HepG2 (cell line): ENCODE results near the gene TCF19. TPM values are rescaled to one million over a fixed set of nuclear protein-coding genes. Genes with fewer than 3 reads are reported as not detected.

Experiments used
- ATAC-seq: fragments of 200-7000 bp; cut with Tn5 transposase; 3 replicates; pipeline ENCODE4 v1.9.1; 2020; ENCODE audit warnings: mild to moderate bottlenecking, moderate library complexity
- BruUV-seq: library from RNA; stranded (reverse); fragments of 400-500 nt; replicated peaks from 2 replicates; lab custom pipeline; 2021; lab: Mats Ljungman, UMichigan
- CTCF ChIA-PET: fragments of 300-600 bp; formaldehyde crosslinking; extraction: SDS; loops from one replicate; lab custom pipeline; 2021; ENCODE audit warnings: low total read pairs, inconsistent platforms, low intra/inter-chr PET ratio; lab: Yijun Ruan, JAX
- POLR2A ChIA-PET: fragments of 350-600 bp; sonication (Branson Sonifier 250); formaldehyde crosslinking; loops from one replicate; lab custom pipeline; 2020; ENCODE audit warnings: antibody characterized with exemption, inconsistent platforms; lab: Yijun Ruan, JAX
- DNase-seq: peaks from one replicate; pipeline ENCODE4 v3.0.0-alpha.2; 2015; ENCODE audit warnings: low spot score
- FAIRE-seq: peaks from 3 replicates; lab custom pipeline; 2011; peaks lifted over from hg19 to GRCh38; lab: Jason Lieb, UNC
- H2AFZ ChIP-seq: one replicate; pipeline ENCODE4 v1.6.1; 2011; ENCODE audit warnings: low read length, inconsistent platforms
- H3K27ac ChIP-seq: fragments of 300-600 bp; 3 replicates; pipeline ENCODE4 v1.8.0; 2011; ENCODE audit warnings: mixed run types, mild to moderate bottlenecking, mixed read lengths, low read length, inconsistent platforms; ENCODE audit not compliant: insufficient read depth; ENCODE audit errors: extremely low read length
- H3K27me3 ChIP-seq, 2 experiments: fragments of 200-600 bp in 1 of 2; 2 replicates in 1 of 2; 3 replicates in 1 of 2; pipeline versions ENCODE4 v1.6.0 to v1.8.0; 2011; ENCODE audit warnings: low read length in 2 of 2, mild to moderate bottlenecking in 2 of 2, moderate library complexity in 2 of 2, inconsistent platforms in 1 of 2; ENCODE audit not compliant: insufficient read depth in 2 of 2, control insufficient read depth in 1 of 2
- H3K36me3 ChIP-seq, 2 experiments: fragments of 200-600 bp in 1 of 2; replicated peaks in 1 of 2; 2 replicates in 1 of 2; 3 replicates in 1 of 2; pipeline versions ENCODE4 v1.5.1 to v1.8.0; 2011; ENCODE audit warnings: low read length in 2 of 2, inconsistent platforms in 1 of 2; ENCODE audit not compliant: insufficient read depth in 2 of 2, control insufficient read depth in 1 of 2
- H3K4me1 ChIP-seq: 2 replicates; pipeline ENCODE4 v1.5.1; 2012; ENCODE audit warnings: low read length, inconsistent platforms; ENCODE audit not compliant: insufficient read depth
- H3K4me2 ChIP-seq: 2 replicates; pipeline ENCODE4 v1.6.0; 2011; ENCODE audit warnings: low read depth, low read length, inconsistent platforms
- H3K4me3 ChIP-seq, 3 experiments: fragments of 200-600 bp in 1 of 3; sonication (generic), shearing (Covaris generic) in 1 of 3; replicated peaks in 1 of 3; 2 replicates each; pipeline ENCODE4 v1.5.1; 2011 to 2016; ENCODE audit warnings: low read length in 3 of 3, inconsistent platforms in 2 of 3, low read depth in 2 of 3, mild to moderate bottlenecking in 2 of 3, control low read depth in 1 of 3, mixed read lengths in 1 of 3; ENCODE audit not compliant: insufficient read depth in 1 of 3
- H3K79me2 ChIP-seq: one replicate; pipeline ENCODE4 v1.6.1; 2011; ENCODE audit warnings: low read length, inconsistent platforms; ENCODE audit not compliant: insufficient read depth
- H3K9ac ChIP-seq: 2 replicates; pipeline ENCODE4 v1.6.0; 2011; ENCODE audit warnings: mild to moderate bottlenecking, low read depth, low read length, inconsistent platforms; ENCODE audit not compliant: insufficient read depth
- H3K9me3 ChIP-seq: 2 replicates; pipeline ENCODE4 v1.5.1; 2012; ENCODE audit warnings: mild to moderate bottlenecking, low read length
- H4K20me1 ChIP-seq: 2 replicates; pipeline ENCODE4 v1.6.0; 2011; ENCODE audit warnings: inconsistent platforms, mild to moderate bottlenecking, low read length, moderate library complexity; ENCODE audit not compliant: insufficient read depth
- AGO1 ChIP-seq: fragments of 200-400 bp; formaldehyde crosslinking; IDR thresholded peaks from 2 replicates; pipeline ENCODE4 v1.6.1; 2017; ENCODE audit warnings: mild to moderate bottlenecking, low read depth, low read length, moderate library complexity; ENCODE audit not compliant: poor library complexity, severe bottlenecking
- FLYWCH1 ChIP-seq: sonication (generic); formaldehyde crosslinking; IDR thresholded peaks from 2 replicates; pipeline ENCODE4 v1.8.1; 2023; ENCODE audit warnings: mild to moderate bottlenecking, missing genetic modification reagents
- IRF1 ChIP-seq: sonication (generic); formaldehyde crosslinking; IDR thresholded peaks from 2 replicates; pipeline ENCODE4 v1.4.0; 2020; ENCODE audit warnings: low read depth, mild to moderate bottlenecking, missing genetic modification reagents
- IRX3 ChIP-seq: sonication (generic); formaldehyde crosslinking; IDR thresholded peaks from 2 replicates; pipeline ENCODE4 v1.8.1; 2023; ENCODE audit warnings: mild to moderate bottlenecking, low read depth, missing genetic modification reagents, borderline replicate concordance
- MYPOP ChIP-seq: sonication (generic); formaldehyde crosslinking; IDR thresholded peaks from 2 replicates; pipeline ENCODE4 v1.8.1; 2023; ENCODE audit warnings: mild to moderate bottlenecking, moderate library complexity, missing genetic modification reagents
- SAFB2 ChIP-seq: sonication (generic); formaldehyde crosslinking; IDR thresholded peaks from 2 replicates; pipeline ENCODE4 v1.5.1; 2020; ENCODE audit warnings: missing genetic modification reagents, low read depth, mild to moderate bottlenecking, borderline replicate concordance
- SALL2 ChIP-seq: sonication (generic); formaldehyde crosslinking; IDR thresholded peaks from 2 replicates; pipeline ENCODE4 v1.8.1; 2023; ENCODE audit warnings: mild to moderate bottlenecking, missing genetic modification reagents, inconsistent platforms
- SUZ12 ChIP-seq: fragments of 150-350 bp; IDR thresholded peaks from 2 replicates; pipeline ENCODE4 v1.6.1; 2014; ENCODE audit warnings: low read depth, low read length
- XBP1 ChIP-seq: sonication (generic); formaldehyde crosslinking; IDR thresholded peaks from 2 replicates; pipeline ENCODE4 v1.5.0; 2020; ENCODE audit warnings: missing genetic modification reagents
- ZFX ChIP-seq: sonication (generic); formaldehyde crosslinking; IDR thresholded peaks from 2 replicates; pipeline ENCODE4 v1.4.0; 2020; ENCODE audit warnings: mild to moderate bottlenecking, low read depth, missing genetic modification reagents, moderate library complexity
- ZNF484 ChIP-seq: sonication (generic); formaldehyde crosslinking; IDR thresholded peaks from 2 replicates; pipeline ENCODE4 v1.5.1; 2020; ENCODE audit warnings: mild to moderate bottlenecking, low read depth, missing genetic modification reagents, borderline replicate concordance
- ZNF549 ChIP-seq: sonication (generic); formaldehyde crosslinking; IDR thresholded peaks from 2 replicates; pipeline ENCODE4 v1.5.0; 2020; ENCODE audit warnings: missing genetic modification reagents
- ZNF569 ChIP-seq: sonication (generic); formaldehyde crosslinking; IDR thresholded peaks from 2 replicates; pipeline ENCODE4 v1.5.0; 2020; ENCODE audit warnings: mild to moderate bottlenecking, missing genetic modification reagents, moderate library complexity, borderline replicate concordance
- ZSCAN20 ChIP-seq: sonication (generic); formaldehyde crosslinking; IDR thresholded peaks from 2 replicates; pipeline ENCODE4 v1.4.0; 2020; ENCODE audit warnings: missing genetic modification reagents, mild to moderate bottlenecking, borderline replicate concordance
- WGBS: methylation state at CpG from one replicate; pipeline ENCODE4 v1.1.6; 2017; ENCODE audit warnings: low lambda C conversion rate; 5-methylcytosine and 5-hydroxymethylcytosine counted together
- in situ Hi-C: cut with HindIII; loops from 2 replicates; pipeline ENCODE4 v1.10.0; 2017; ENCODE audit warnings: low pct_unique_long_range_greater_than_20kb; ENCODE audit not compliant: extremely low pct_ligation_motif_present
- intact Hi-C: fragments of 100-400 bp; cut with micrococcal nuclease; formaldehyde crosslinking; loops from one replicate; pipeline ENCODE4 v1.10.0; 2022; ENCODE audit not compliant: unreplicated experiment
- polyA plus RNA-seq, 8 experiments: library from polyadenylated mRNA; depleted of rRNA in 3 of 8; stranded (reverse) in 7 of 8; unstranded in 1 of 8; fragments of >200 nt; fragmentation: Illumina TruSeq in 4 of 8; extraction: Trizol in 4 of 8; gene quantifications; 2 replicates each; pipeline versions ENCODE4 v1.2.1 to v1.2.3, GENCODE V29; 2011 to 2016; ENCODE audit warnings: low read depth in 4 of 8, missing spikeins in 1 of 8, mixed read lengths in 1 of 8; ENCODE audit not compliant: insufficient read depth in 1 of 8
- total RNA-seq, 5 experiments: library from RNA; depleted of rRNA; stranded (reverse); fragments of >200 nt; fragmentation: Illumina TruSeq; extraction: Trizol; gene quantifications; 2 replicates each; pipeline ENCODE4 v1.2.3, GENCODE V29; 2016; ENCODE audit warnings: low read depth in 1 of 5
- TF ChIP-seq, protein P1 (sequence below): sonication (generic); formaldehyde crosslinking; IDR thresholded peaks from 2 replicates; pipeline ENCODE4 v1.5.0; 2020; ENCODE audit warnings: missing genetic modification reagents
- TF ChIP-seq, protein P2 (sequence below): IDR thresholded peaks from 2 replicates; pipeline ENCODE4 v1.6.1; 2018; ENCODE audit warnings: missing genetic modification reagents, mild to moderate bottlenecking, missing compliant biosample characterization
- TF ChIP-seq, protein P3 (sequence below): sonication (generic); formaldehyde crosslinking; IDR thresholded peaks from 2 replicates; pipeline ENCODE4 v1.5.0; 2020; ENCODE audit warnings: missing genetic modification reagents, mild to moderate bottlenecking, borderline replicate concordance

TCF19 gene
- total and polyA plus RNA-seq, 2 of the 13 experiments (the other 11 are each of a cell fraction or from before 2014, with no cell fraction given), result 4.9 to 22.2 TPM

- DNase-seq, result peak; percentile 41
- H3K27ac ChIP-seq, result no peak overlapping the region
- POLR2A ChIA-PET, result no interaction called here
- TF ChIP-seq AGO1 (no peak), MYPOP (CRISPR knock-in tag) (no peak), IRX3 (CRISPR knock-in tag) (no peak), ZNF484 (CRISPR knock-in tag) (no peak), SALL2 (no peak), ZNF569 (CRISPR knock-in tag) (no peak), SAFB2 (CRISPR knock-in tag) (no peak), SUZ12 (no peak), XBP1 (no peak), IRF1 (CRISPR knock-in tag) (no peak), FLYWCH1 (no peak), ZNF549 (CRISPR knock-in tag) (no peak), ZFX (no peak), ZSCAN20 (CRISPR knock-in tag) (no peak)
- TF ChIP-seq, protein P1, sequence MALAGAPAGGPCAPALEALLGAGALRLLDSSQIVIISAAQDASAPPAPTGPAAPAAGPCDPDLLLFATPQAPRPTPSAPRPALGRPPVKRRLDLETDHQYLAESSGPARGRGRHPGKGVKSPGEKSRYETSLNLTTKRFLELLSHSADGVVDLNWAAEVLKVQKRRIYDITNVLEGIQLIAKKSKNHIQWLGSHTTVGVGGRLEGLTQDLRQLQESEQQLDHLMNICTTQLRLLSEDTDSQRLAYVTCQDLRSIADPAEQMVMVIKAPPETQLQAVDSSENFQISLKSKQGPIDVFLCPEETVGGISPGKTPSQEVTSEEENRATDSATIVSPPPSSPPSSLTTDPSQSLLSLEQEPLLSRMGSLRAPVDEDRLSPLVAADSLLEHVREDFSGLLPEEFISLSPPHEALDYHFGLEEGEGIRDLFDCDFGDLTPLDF (CRISPR knock-in tag), result no peak
- TF ChIP-seq, protein P2, sequence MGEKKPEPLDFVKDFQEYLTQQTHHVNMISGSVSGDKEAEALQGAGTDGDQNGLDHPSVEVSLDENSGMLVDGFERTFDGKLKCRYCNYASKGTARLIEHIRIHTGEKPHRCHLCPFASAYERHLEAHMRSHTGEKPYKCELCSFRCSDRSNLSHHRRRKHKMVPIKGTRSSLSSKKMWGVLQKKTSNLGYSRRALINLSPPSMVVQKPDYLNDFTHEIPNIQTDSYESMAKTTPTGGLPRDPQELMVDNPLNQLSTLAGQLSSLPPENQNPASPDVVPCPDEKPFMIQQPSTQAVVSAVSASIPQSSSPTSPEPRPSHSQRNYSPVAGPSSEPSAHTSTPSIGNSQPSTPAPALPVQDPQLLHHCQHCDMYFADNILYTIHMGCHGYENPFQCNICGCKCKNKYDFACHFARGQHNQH (CRISPR knock-in tag), result no peak
- TF ChIP-seq, protein P3, sequence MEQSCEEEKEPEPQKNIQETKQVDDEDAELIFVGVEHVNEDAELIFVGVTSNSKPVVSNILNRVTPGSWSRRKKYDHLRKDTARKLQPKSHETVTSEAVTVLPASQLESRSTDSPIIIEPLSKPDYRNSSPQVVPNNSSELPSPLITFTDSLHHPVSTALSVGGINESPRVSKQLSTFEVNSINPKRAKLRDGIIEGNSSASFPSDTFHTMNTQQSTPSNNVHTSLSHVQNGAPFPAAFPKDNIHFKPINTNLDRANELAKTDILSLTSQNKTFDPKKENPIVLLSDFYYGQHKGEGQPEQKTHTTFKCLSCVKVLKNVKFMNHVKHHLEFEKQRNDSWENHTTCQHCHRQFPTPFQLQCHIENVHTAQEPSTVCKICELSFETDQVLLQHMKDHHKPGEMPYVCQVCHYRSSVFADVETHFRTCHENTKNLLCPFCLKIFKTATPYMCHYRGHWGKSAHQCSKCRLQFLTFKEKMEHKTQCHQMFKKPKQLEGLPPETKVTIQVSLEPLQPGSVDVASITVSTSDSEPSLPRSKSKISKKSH (CRISPR knock-in tag), result no peak
These were observed 35.3 kb upstream of the TCF19 start for GRCh38 chr6:31122791-31123706.

More at GRCh38 chr6:31122791-31123706, 35.3 kb upstream of the TCF19 start:
- Histone ChIP-seq H4K20me1 (no peaks in the 10 kb centered on the region), H3K4me3 (no peak overlapping the region), H2AFZ (no peak overlapping the region), H3K36me3 (no peaks in the 10 kb centered on the region), H3K79me2 (no peaks in the 10 kb centered on the region), H3K4me1 (peaks cover 7% of the 10 kb centered on the region), H3K27me3 (peaks cover 1 to 60% of the 10 kb centered on the region in 2 experiments; a peak in 3 of 5 replicates), H3K9me3 (no peaks in the 10 kb centered on the region), H3K9ac (no peak overlapping the region), H3K4me2 (no peak overlapping the region; the same call in 1 of the 2 replicates)
- in situ Hi-C loops, result no loop called here
- WGBS, result 31% methylated on average over 16 of the region's 16 CpGs
- peak; percentile 17; the same call in 2 of the 3 replicates for ATAC-seq
- intact Hi-C loops, result no loop called here
- CTCF ChIA-PET, result no interaction called here
- peak; percentile 26 for FAIRE-seq
- BruUV-seq, result no TSS peak
